GM18907 (cell line): ENCODE measurements around the gene ATG101.

Source experiments
- ATAC-seq: cut with Tn5 transposase; IDR thresholded peaks from one replicate; pipeline ENCODE4 v1.9.1; 2021; ENCODE audit warnings: mild to moderate bottlenecking, moderate library complexity; ENCODE audit not compliant: unreplicated experiment

ATG101 gene

GRCh38 chr12:52057638-52058576, 11.9 kb upstream of the ATG101 start:
- no peak for ATAC-seq

GRCh38 chr12:52058631-52059361, 11.0 kb upstream of the ATG101 start:
- ATAC-seq: no peak

GRCh38 chr12:52059582-52060497, 9.9 kb upstream of the ATG101 start:
- ATAC-seq: no peak

GRCh38 chr12:52060498-52061177, 9.1 kb upstream of the ATG101 start:
- ATAC-seq: no peak

GRCh38 chr12:52061470-52062166, 8.2 kb upstream of the ATG101 start:
- no peak for ATAC-seq

GRCh38 chr12:52062167-52063081, 7.4 kb upstream of the ATG101 start:
- ATAC-seq: no peak

- no peak for ATAC-seq
Observed at GRCh38 chr12:52063082-52063924, 6.5 kb upstream of the ATG101 start.

GRCh38 chr12:52063981-52064649, 5.7 kb upstream of the ATG101 start:
- ATAC-seq: no peak

- ATAC-seq: no peak
Observed at GRCh38 chr12:52066346-52067080, 3.3 kb upstream of the ATG101 start.

- no peak for ATAC-seq
Observed at GRCh38 chr12:52067081-52067374, 2.8 kb upstream of the ATG101 start.

GRCh38 chr12:52070185-52070925, 577 bp downstream of the ATG101 start:
- peak; percentile 23 for ATAC-seq

- ATAC-seq: peak; percentile 30
Observed at GRCh38 chr12:52073531-52074381, 4.0 kb downstream of the ATG101 start.

- no peak for ATAC-seq
Observed at GRCh38 chr12:52074971-52075724, 5.4 kb downstream of the ATG101 start.

GRCh38 chr12:52076811-52077210, 7.0 kb downstream of the ATG101 start:
- ATAC-seq: no peak
